HG02763 (cell line): ENCODE measurements around the gene NOL7.

ENCODE experiments used
- ATAC-seq: cut with Tn5 transposase; IDR thresholded peaks from one replicate; pipeline ENCODE4 v1.9.1; 2021; ENCODE audit warnings: mild to moderate bottlenecking, moderate library complexity; ENCODE audit not compliant: unreplicated experiment

The NOL7 gene

DNA sequence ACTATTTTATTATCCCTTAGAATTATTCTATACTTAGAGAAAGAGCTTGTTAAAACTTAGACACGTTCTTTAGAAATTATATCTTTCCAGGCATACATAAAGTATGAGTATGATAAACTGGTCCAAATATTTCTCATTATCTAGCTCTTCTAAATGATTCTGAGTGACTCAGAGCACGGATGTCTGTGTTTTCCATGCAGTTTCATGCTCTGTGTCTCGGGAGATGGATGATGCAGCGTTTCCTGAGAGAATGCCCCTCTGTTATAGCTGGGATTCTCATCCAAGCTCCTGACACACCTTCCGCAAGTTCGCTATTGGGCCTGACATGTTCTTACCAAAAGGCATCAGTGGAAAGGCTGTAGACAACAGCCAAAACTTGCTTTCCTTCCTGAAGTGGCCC lies 21.4 kb upstream of the NOL7 start:
- ATAC-seq, result no peak

DNA sequence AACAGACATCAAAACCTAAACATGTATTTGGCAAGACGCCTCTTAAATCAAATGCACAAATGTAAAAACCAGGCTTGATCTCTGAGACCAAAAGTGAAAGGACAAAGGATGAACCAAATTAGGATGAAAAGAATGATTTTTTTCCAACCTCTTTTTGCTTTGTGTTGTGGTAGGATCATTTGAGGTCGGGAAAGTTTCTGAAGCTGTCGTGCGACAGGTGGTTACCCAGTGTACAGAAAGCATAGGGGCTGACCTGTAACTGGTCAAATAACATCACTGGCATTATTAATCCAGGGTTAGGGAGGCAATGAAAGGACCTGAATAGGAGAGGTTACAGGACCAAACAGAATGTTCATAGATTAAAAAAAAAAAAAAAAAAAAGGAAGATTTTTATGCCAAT lies 18.1 kb upstream of the NOL7 start:
- ATAC-seq, result no peak

DNA sequence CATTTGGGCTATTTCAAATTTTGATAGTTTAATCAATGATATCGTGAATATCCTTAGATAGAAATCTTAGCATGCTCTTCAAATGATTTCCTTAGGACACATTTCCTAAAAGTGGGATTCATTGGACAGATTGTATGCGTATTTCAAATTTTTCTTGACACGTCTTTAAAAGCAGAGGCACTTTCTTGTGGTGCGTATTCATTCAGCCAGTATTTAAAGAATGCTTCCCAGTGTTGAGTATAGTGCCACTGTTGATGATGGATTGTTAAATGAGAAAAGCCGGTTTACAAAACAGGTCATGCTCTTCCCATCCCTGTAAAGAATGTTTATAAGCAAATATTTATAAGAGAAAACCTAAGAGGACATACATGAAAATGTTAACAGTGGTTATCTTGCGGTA lies 15.1 kb upstream of the NOL7 start:
- ATAC-seq, result no peak

DNA sequence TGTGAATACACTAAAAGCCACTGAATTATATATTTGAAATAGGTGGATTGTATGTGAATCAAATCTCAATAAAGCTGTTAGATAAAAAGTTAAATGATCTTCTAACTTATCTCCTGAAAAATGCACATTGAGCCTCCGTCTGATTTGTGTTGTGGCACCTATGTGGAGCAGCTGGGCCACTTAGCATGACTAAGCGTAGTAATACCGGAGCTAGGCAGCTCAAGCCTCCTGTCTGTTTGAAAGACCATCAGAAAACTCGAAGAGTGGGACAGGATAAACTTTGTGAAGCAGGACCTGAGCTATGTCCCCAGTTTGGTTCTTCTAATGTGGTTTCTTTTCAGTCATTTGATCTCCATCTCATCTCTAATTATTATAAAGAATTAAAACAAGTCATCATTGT lies 11.0 kb upstream of the NOL7 start:
- no peak for ATAC-seq

DNA sequence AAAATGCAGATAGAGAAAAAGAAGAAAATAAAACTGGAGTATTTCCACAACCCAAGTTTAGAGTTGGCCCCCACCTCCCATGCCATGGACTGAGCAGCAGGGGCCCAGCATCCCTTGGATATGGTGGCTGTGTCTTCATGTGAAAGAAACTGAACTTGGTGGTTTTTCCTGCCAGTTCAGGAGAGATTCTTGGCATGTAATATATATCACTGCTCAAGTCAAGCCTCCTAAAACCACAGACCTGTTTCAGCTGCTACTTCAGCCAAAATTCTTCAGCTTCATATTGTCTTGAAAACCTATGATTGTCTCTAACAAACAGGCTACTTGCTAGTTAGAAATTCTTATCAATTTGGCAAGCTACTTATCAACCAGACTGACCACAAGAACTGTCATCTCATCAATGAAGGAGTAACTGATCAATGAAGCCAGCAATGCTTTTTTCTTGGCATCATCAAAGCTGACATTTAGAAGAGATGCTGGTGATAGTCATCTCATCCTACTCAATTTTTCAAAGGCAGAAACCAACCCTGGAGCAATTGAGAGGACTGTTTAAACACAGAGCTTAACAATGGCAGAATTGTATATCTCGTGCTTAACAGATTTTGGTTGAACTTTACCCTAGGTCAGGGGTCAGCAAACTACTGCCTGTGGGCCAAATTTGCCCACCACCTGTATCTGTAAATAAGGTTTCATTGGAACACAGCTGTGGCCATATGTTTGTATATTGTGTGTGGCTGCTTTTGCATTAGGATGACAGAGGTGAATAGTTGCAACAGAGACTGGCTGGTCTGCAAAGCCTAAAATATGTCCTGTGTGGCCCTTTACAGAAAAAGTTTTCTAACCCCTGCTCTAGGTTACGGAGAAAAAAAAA lies 10.4 kb upstream of the NOL7 start:
- no peak for ATAC-seq

DNA sequence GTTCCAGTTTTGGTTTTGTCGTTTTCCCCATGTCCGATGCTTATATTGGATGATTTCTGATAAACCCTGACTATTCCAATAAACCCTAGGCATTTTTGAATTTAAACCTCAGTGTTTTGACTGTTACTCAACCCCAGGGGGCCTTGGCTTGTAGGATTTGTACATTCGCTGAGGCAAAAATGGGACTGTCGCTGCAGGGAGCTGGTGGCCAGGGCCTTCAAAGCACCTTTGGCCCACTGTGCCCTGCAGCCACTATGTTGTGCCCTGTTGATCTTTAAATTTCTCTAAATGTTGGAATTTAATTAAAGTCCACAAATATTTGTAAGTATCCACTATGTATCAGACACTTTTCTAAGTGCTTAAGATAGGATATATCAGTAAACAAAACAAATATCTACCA lies 9.5 kb upstream of the NOL7 start:
- ATAC-seq, result no peak

DNA sequence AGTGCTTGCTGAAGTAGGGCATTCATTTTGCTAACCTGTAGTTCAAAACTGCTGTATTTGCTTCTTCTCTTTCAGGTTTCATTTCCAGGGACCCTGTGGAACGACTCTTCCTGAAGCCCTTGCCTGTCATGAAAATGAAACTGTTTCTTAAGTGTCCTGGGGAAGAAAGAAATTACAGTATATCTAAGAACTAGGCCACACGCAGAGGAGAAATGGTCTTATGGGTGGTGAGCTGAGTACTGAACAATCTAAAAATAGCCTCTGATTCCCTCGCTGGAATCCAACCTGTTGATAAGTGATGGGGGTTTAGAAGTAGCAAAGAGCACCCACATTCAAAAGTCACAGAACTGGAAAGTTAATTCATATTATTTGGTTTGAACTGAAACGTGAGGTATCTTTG lies 3.4 kb upstream of the NOL7 start:
- no peak for ATAC-seq

DNA sequence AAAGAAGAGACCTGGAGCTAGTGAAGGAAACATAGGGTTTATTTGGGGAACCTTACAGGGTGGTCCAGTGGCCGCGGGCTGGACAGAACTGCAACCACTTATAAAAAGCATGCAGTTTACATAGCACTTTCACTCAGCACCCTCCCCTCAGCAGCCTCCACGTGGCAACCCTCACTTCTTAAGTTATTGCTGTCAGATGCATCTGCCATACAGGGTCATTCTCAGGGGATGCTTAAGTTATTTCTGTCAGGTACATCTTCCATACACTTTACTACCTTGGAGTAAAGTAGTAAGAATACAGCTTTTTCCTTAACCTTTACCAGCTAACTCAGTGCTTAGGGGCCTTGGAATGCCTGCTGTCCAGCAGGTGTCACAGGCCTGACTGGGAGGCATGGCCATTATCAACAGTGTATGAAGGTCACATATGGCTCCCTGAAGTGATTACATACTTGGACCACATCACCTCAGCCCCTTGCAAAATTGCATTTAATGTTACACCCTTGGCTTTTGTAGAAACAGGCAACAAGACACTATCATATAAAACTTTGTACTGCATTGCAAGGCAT lies 2.0 kb upstream of the NOL7 start:
- no peak for ATAC-seq

DNA sequence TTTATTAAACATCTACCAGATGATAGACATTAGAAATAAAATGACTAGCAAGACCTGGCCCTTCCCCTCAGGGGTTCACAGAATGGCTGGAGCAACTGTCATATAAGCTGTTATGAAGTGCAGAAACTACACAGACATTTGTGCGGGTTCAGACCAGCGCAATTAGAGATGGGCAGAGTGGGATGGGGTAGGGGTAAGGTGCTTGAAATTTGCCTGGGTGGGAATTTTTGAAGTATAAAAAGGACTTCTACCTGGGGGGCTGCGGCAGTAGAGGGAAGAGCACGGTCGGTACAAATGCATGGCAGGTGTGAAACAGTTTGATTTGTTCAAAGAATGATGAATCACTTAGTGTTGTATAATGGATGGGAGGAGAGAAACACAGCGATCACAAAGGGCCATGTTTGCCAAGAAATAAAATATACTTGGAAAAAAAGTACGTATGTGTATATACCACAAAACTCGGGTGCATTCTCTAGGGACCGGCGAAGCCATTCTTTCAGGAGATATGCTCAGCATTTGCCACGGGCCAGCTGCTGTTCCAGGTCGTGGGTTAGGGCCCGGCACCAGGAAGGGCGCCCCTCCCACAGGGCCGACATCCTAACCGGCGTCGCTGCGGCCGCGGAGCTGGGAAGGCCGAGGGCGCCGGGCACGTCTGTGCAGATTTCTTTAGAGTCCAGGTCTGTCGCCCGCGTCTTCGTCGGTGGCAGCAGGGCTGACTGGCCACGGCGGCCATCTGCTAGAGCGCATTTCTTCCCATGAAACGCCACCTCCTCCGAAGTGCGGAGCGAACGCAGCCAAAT lies 809 bp upstream of the NOL7 start:
- peak; percentile 25 for ATAC-seq

DNA sequence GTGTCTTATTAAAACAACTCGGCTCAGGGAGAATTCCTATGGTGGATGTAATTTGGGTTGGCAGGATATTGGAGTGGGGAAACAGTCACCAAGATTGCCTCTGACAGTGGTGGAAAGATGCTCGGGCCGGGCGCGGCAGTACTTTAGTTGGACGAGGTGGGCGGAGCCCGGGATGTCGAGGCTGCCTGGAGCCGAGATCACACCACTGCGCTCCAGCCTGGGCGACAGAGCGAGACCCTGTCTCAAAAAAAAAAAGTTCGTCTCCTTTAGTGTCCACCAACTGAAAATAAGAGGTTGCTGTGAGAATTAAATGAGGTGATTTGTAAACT lies 621 bp downstream of the NOL7 start:
- ATAC-seq, result no peak

DNA sequence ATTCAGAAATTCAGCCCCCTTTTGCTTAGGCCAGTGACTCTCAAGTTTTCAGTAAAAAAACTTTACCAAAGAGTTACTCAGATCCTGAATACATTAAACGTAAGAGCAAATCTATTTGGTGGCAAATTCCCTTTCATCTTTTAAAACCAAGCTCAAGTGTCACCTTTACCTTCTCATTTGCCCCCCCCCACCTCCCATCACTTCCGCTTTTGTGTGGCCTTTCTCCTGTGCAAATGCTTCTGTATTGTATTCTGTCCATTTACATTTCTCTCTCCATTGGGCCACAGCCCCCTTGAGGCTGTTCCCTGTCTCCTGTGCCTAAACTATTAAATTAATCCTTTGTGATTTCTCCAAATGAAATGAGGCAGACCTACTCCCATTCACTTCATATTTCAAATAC lies 1.9 kb downstream of the NOL7 start:
- ATAC-seq, result no peak

DNA sequence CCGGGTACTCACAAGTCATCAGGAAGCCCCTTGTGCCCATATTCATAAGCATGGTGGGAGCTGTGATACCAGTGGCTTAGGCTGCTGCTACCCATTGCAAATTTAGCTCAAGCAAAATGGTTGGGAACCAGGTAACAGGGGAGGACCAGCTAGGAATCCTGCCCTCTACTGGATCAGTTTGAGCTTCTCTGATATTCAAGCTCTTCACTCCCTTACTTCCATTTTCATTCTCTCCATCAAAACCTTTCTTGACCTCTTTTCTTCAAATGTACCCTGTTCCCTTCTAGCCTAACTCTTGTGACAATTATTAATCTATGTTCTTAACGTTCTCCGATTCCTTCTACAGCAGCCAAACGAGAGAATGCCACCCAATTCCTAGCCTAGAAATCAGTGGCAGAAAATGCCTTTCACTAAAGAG lies 9.7 kb downstream of the NOL7 start:
- no peak for ATAC-seq

DNA sequence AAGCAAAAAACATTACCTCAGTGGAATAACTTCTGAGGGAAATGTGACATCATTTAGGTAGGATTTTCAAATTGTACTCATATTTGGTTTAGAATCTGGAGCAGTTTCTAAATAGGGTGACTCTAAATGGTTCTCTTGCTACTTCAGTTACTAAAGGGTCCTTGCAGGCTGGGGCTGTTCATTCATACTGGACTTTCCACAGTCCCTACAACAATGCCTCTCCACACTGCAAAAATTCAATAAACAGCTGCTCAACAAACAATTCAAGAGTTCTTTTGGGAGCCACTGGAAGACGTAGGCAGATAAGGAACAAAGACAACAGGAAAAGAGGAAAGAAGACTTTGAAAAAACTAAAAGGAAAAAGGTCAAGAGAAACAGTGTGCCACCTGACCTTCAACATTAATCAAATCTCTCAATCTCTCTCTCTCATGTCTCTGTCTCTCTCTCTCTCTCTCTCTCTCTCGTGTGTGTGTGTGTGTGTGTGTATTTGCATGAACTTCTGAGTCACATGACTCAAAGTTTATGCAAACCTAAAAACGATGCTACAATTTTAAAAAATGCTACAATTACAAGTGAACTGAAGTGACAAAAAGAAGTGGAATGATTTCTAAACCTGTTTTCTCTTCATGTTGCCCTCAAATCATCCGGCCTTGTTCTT lies 14.5 kb downstream of the NOL7 start:
- ATAC-seq, result no peak

DNA sequence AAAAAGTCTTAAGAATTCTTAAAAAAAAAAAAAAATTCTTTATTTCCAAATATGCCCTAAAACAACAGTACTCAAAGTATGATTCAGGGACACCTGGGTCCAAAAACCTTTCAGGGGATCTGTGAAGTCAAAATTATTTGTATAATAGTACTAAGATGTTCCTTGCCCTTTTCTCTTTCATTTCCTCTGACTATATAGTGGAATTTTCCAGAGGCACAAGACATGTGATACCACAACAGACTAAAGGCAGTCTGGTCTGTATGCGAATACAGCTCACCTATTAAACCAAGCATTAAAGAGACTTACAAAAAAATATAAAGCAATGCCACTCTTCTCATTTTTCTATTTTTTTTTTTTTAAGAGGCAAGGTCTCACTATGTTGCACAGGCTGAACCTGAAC lies 15.4 kb downstream of the NOL7 start:
- no peak for ATAC-seq

DNA sequence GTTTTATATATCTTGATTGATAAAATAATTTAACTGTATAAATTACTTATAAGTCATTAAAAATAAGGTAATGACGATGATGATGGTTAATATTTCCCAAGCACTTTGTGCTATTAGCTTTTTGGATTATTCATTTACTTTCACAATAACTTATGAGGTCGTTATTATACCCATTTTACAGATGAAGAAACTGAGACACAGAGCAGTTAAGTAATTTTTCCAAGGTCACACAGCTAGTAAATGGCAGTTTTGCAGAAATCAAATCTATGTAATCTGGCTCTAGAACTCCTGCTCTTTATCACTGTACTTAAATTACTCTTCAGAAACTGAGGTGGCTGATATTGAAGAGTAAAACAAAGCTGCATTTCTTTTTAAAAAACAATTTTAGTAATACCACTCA lies 18.2 kb downstream of the NOL7 start:
- no peak for ATAC-seq

DNA sequence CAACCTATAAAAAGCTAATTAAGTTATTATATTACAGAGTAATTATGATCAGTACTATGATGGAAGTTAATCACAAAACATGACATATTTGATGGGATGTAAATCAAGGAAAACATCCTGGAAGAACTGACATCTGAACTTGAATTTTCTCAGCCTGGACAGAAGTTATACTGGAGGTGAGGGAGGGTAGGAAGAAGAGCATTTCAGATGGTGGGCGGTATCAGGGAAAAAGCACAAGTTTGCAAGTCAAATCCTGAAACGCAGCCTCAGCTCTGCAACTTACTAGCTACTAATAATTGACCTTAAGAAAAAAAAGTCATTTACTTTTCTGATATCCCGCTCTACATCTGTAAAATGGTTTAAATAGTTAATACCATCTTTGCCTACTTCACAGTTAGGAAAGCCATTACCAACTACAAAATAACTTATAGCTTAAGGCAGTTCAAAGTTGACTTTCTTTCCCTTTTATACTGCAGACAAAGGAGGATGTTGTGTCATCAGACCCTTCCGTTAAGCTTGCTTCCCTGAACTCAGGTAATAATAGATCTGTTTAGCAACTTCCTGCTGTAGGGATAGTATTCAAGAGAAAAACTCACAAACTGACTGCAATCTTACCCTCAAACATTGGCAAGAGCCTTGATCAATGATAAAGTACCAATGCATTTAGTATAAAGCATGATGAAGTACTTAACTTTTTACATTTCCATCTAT lies 21.0 kb downstream of the NOL7 start:
- no peak for ATAC-seq

DNA sequence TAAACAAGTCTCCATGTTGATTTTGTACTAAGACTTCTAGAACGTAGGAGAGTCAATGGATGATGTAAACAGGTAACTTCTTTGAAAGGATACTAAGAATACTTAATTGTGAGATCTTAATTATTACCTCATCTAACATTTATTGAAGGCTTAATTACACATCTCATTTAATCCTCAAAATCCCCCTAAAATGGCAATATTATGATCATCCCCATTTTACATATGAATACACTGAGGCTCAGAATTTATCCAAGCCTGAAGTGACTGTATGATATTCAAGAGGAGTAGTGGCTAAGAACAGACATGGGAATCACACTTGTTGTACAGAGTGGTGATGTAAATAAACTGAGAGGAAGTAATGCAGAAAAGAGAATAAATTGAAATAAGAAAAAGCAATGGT lies 22.9 kb downstream of the NOL7 start:
- no peak for ATAC-seq

DNA sequence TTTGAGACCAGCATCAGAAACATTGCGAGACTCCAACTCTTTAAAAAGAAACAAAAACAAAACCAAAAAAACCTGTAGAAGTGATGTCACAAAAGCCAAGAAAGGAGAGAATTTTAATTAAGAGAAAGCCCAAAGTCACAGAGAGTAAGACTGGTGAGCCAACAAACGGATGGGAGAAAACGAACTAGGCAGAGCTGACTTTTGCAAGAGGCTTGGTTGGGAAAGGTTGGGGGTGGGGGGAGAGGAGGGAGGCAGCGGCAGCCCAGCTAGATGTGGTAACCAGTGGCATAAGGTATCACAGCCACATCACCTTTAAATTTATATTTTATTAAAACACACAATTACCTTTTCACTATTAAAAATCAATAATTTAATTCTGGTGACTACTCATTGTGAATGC lies 23.5 kb downstream of the NOL7 start:
- ATAC-seq, result no peak

DNA sequence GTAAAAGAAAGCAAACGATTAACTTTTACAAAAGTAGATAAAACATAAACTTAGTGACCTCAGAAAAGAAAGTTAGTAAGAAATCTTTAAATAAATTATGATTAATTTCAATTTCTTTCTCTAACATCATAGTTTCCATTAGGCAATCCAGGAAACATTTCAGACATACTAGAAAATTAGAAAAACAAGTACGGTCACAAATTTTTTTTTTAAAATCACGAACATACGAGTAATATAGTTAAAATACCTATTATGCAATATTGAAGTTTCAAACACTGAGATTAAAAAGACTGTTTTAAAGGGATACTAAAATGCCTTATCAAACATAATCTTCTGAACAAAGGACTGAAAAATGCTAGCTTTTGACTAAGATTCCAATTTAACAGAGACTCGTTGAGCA lies 26.2 kb downstream of the NOL7 start:
- no peak for ATAC-seq

DNA sequence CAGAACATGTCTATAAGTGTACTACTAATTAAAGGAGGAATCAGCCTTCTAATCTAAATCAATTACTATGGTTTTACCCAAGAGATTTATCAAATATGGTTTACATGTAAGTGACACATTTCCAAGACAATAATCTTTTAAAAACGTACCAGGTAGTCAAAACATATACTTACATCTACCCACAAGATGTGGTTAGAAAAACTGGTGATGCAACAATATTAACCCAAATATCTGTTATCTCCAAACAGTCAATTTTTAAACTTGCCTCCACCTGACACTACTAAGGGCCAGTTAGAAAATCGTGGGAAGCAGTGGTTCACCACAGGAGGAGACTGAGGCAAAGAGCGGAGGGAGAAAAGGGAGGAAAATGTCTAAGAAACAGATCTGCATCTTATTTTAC lies 28.0 kb downstream of the NOL7 start:
- ATAC-seq, result no peak

DNA sequence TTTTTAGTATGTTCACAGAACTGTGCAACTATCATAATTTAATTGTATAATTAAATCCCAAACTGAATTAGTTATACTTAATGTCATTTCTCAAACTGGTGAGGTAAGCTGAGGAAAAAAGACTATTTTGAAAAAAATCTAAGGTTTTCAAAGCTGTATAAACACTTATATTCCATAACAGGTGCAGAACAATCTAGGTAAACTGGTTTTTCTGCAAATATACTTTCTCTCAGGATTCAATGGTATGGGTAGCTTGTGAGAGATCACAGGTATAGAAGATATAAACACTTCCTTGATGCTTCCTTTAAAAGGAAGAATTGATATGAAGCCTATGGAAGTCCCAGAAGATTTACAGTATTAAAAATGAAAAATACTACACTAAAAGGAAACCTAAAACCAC lies 33.7 kb downstream of the NOL7 start:
- ATAC-seq, result no peak
